ENCODE data around the gene CTNNA2.

CTNNA2 gene

GRCh38 chr2:80351231-80351630 is 838.4 kb downstream of the CTNNA2 start:
- no peak for DNase-seq
- Histone ChIP-seq H3K4me3 (ENCODE audit: low read depth, low read length) (no peak overlapping the region), H3K27me3 (ENCODE audit: insufficient read depth, low read length) (no peaks in the 10 kb centered on the region), H3K9ac (ENCODE audit: low read length) (no peak overlapping the region), H4K12ac (ENCODE audit: low read depth, low read length) (no peak overlapping the region), H3K18ac (ENCODE audit: low read length) (no peak overlapping the region), H3K79me2 (ENCODE audit: control insufficient read depth, insufficient read depth, low read length, poor library complexity) (no peaks in the 10 kb centered on the region), H2AFZ (ENCODE audit: insufficient read depth, low read length, poor library complexity) (no peak overlapping the region), H3K14ac (ENCODE audit: low read length) (no peak overlapping the region), H4K91ac (ENCODE audit: low read depth, low read length) (no peak overlapping the region), H2BK12ac (ENCODE audit: low read length) (no peak overlapping the region), H3K23ac (ENCODE audit: low read length) (no peak overlapping the region), H2BK120ac (ENCODE audit: insufficient read depth, low read length, poor library complexity) (no peak overlapping the region), H2AK5ac (ENCODE audit: low read length) (no peak overlapping the region), H3K79me1 (ENCODE audit: low read length) (no peaks in the 10 kb centered on the region), H3K4me2 (ENCODE audit: low read length) (no peak overlapping the region), H3K27ac (ENCODE audit: low read depth, low read length) (no peak overlapping the region), H2BK5ac (ENCODE audit: low read depth, low read length, poor library complexity) (no peak overlapping the region), H3K36me3 (ENCODE audit: control insufficient read depth in 1 of 2, insufficient read depth in 2 of 2, low read length in 2 of 2) (no peaks in the 10 kb centered on the region), H3K4me1 (ENCODE audit: control insufficient read depth in 1 of 2, insufficient read depth in 2 of 2, low read length in 2 of 2) (no peaks in the 10 kb centered on the region), H3K4ac (ENCODE audit: low read depth, low read length) (no peak overlapping the region), H3K9me3 (ENCODE audit: insufficient read depth, low read depth, low read length) (no peaks in the 10 kb centered on the region), H4K8ac (ENCODE audit: low read depth, low read length) (no peak overlapping the region)
- no CpG with 5 or more reads among the region's 3 CpGs for WGBS (ENCODE audit: extremely low coverage, insufficient coverage, insufficient read length)

GRCh38 chr2:80354858-80355257 is 842.0 kb downstream of the CTNNA2 start:
- no peak overlapping the region for H3K4me2 ChIP-seq (ENCODE audit: low read length)
- DNase-seq: no peak
- H2BK120ac ChIP-seq (ENCODE audit: insufficient read depth, low read length, poor library complexity): no peak overlapping the region
- H3K9me3 ChIP-seq (ENCODE audit: insufficient read depth, low read depth, low read length): no peaks in the 10 kb centered on the region
- H3K18ac ChIP-seq (ENCODE audit: low read length): no peak overlapping the region
- H3K27ac ChIP-seq (ENCODE audit: low read depth, low read length): no peak overlapping the region
- no CpG with 5 or more reads among the region's 1 CpG for WGBS (ENCODE audit: extremely low coverage, insufficient coverage, insufficient read length)
- no peaks in the 10 kb centered on the region for H3K79me1 ChIP-seq (ENCODE audit: low read length)
- no peak overlapping the region for H3K4ac ChIP-seq (ENCODE audit: low read depth, low read length)
- no peak overlapping the region for H3K14ac ChIP-seq (ENCODE audit: low read length)
- H2AK5ac ChIP-seq (ENCODE audit: low read length): no peak overlapping the region
- no peaks in the 10 kb centered on the region for H3K4me1 ChIP-seq (ENCODE audit: control insufficient read depth in 1 of 2, insufficient read depth in 2 of 2, low read length in 2 of 2)
- H4K12ac ChIP-seq (ENCODE audit: low read depth, low read length): no peak overlapping the region
- no peak overlapping the region for H4K8ac ChIP-seq (ENCODE audit: low read depth, low read length)
- no peak overlapping the region for H3K9ac ChIP-seq (ENCODE audit: low read length)
- H3K36me3 ChIP-seq (ENCODE audit: control insufficient read depth in 1 of 2, insufficient read depth in 2 of 2, low read length in 2 of 2): no peaks in the 10 kb centered on the region
- H3K27me3 ChIP-seq (ENCODE audit: insufficient read depth, low read length): no peaks in the 10 kb centered on the region
- H4K91ac ChIP-seq (ENCODE audit: low read depth, low read length): no peak overlapping the region
- no peak overlapping the region for H2AFZ ChIP-seq (ENCODE audit: insufficient read depth, low read length, poor library complexity)
- H3K4me3 ChIP-seq (ENCODE audit: low read depth, low read length): no peak overlapping the region
- no peak overlapping the region for H3K23ac ChIP-seq (ENCODE audit: low read length)
- H2BK12ac ChIP-seq (ENCODE audit: low read length): no peak overlapping the region
- no peak overlapping the region for H2BK5ac ChIP-seq (ENCODE audit: low read depth, low read length, poor library complexity)
- H3K79me2 ChIP-seq (ENCODE audit: control insufficient read depth, insufficient read depth, low read length, poor library complexity): no peaks in the 10 kb centered on the region

GRCh38 chr2:80361904-80362303 is 849.1 kb downstream of the CTNNA2 start:
- H3K4me3 ChIP-seq (ENCODE audit: low read depth, low read length): no peak overlapping the region
- H3K27ac ChIP-seq (ENCODE audit: low read depth, low read length): no peak overlapping the region
- H3K18ac ChIP-seq (ENCODE audit: low read length): no peak overlapping the region
- no peak overlapping the region for H2AK5ac ChIP-seq (ENCODE audit: low read length)
- no peak for DNase-seq
- no peak overlapping the region for H3K9ac ChIP-seq (ENCODE audit: low read length)
- H3K36me3 ChIP-seq (ENCODE audit: control insufficient read depth in 1 of 2, insufficient read depth in 2 of 2, low read length in 2 of 2): no peaks in the 10 kb centered on the region
- no peak overlapping the region for H2BK5ac ChIP-seq (ENCODE audit: low read depth, low read length, poor library complexity)
- H4K91ac ChIP-seq (ENCODE audit: low read depth, low read length): no peak overlapping the region
- H3K9me3 ChIP-seq (ENCODE audit: insufficient read depth, low read depth, low read length): no peaks in the 10 kb centered on the region
- no peak overlapping the region for H3K4ac ChIP-seq (ENCODE audit: low read depth, low read length)
- no peaks in the 10 kb centered on the region for H3K4me1 ChIP-seq (ENCODE audit: control insufficient read depth in 1 of 2, insufficient read depth in 2 of 2, low read length in 2 of 2)
- H3K23ac ChIP-seq (ENCODE audit: low read length): no peak overlapping the region
- no peak overlapping the region for H3K4me2 ChIP-seq (ENCODE audit: low read length)
- H4K8ac ChIP-seq (ENCODE audit: low read depth, low read length): no peak overlapping the region
- H3K27me3 ChIP-seq (ENCODE audit: insufficient read depth, low read length): no peaks in the 10 kb centered on the region
- H2AFZ ChIP-seq (ENCODE audit: insufficient read depth, low read length, poor library complexity): no peak overlapping the region
- no peak overlapping the region for H3K14ac ChIP-seq (ENCODE audit: low read length)
- no peaks in the 10 kb centered on the region for H3K79me1 ChIP-seq (ENCODE audit: low read length)
- no peak overlapping the region for H2BK120ac ChIP-seq (ENCODE audit: insufficient read depth, low read length, poor library complexity)
- H3K79me2 ChIP-seq (ENCODE audit: control insufficient read depth, insufficient read depth, low read length, poor library complexity): no peaks in the 10 kb centered on the region
- no peak overlapping the region for H2BK12ac ChIP-seq (ENCODE audit: low read length)
- H4K12ac ChIP-seq (ENCODE audit: low read depth, low read length): no peak overlapping the region

GRCh38 chr2:80363330-80363729 is 850.5 kb downstream of the CTNNA2 start:
- Histone ChIP-seq H2BK12ac (ENCODE audit: low read length) (no peak overlapping the region), H3K4ac (ENCODE audit: low read depth, low read length) (no peak overlapping the region), H4K12ac (ENCODE audit: low read depth, low read length) (no peak overlapping the region), H3K23ac (ENCODE audit: low read length) (no peak overlapping the region), H4K91ac (ENCODE audit: low read depth, low read length) (no peak overlapping the region), H4K8ac (ENCODE audit: low read depth, low read length) (no peak overlapping the region), H3K36me3 (ENCODE audit: control insufficient read depth in 1 of 2, insufficient read depth in 2 of 2, low read length in 2 of 2) (no peaks in the 10 kb centered on the region), H3K9ac (ENCODE audit: low read length) (no peak overlapping the region), H3K14ac (ENCODE audit: low read length) (no peak overlapping the region), H2AFZ (ENCODE audit: insufficient read depth, low read length, poor library complexity) (no peak overlapping the region), H3K27ac (ENCODE audit: low read depth, low read length) (no peak overlapping the region), H3K79me1 (ENCODE audit: low read length) (no peaks in the 10 kb centered on the region), H2BK5ac (ENCODE audit: low read depth, low read length, poor library complexity) (no peak overlapping the region), H2AK5ac (ENCODE audit: low read length) (no peak overlapping the region), H3K18ac (ENCODE audit: low read length) (no peak overlapping the region), H2BK120ac (ENCODE audit: insufficient read depth, low read length, poor library complexity) (no peak overlapping the region), H3K4me1 (ENCODE audit: control insufficient read depth in 1 of 2, insufficient read depth in 2 of 2, low read length in 2 of 2) (no peaks in the 10 kb centered on the region), H3K4me2 (ENCODE audit: low read length) (no peak overlapping the region), H3K79me2 (ENCODE audit: control insufficient read depth, insufficient read depth, low read length, poor library complexity) (no peaks in the 10 kb centered on the region), H3K4me3 (ENCODE audit: low read depth, low read length) (no peak overlapping the region), H3K9me3 (ENCODE audit: insufficient read depth, low read depth, low read length) (no peaks in the 10 kb centered on the region), H3K27me3 (ENCODE audit: insufficient read depth, low read length) (no peaks in the 10 kb centered on the region)
- no peak for DNase-seq
- WGBS (ENCODE audit: extremely low coverage, insufficient coverage, insufficient read length): no CpG with 5 or more reads among the region's 5 CpGs
